GM12864 (cell line): ENCODE results near the gene MGAT4D.
"Not testable (repeated sequence)": the region's sequence is repeated elsewhere in the genome, so short reads cannot be mapped to it uniquely, and the experiment has no call there.

Experiments
- DNase-seq: peaks from one replicate; pipeline ENCODE4 v3.0.0-alpha.2; 2011; ENCODE audit warnings: low read depth
- H3K4me3 ChIP-seq: 2 replicates; pipeline ENCODE4 v1.5.1; 2011; ENCODE audit warnings: mild to moderate bottlenecking, low read depth, low read length, control low read depth
- CTCF ChIP-seq: IDR thresholded peaks from 2 replicates; pipeline ENCODE4 v1.5.1; 2011; ENCODE audit warnings: low read depth, mild to moderate bottlenecking, moderate library complexity, low read length, control low read depth, inconsistent platforms; ENCODE audit errors: missing control alignments

Gene MGAT4D

DNA sequence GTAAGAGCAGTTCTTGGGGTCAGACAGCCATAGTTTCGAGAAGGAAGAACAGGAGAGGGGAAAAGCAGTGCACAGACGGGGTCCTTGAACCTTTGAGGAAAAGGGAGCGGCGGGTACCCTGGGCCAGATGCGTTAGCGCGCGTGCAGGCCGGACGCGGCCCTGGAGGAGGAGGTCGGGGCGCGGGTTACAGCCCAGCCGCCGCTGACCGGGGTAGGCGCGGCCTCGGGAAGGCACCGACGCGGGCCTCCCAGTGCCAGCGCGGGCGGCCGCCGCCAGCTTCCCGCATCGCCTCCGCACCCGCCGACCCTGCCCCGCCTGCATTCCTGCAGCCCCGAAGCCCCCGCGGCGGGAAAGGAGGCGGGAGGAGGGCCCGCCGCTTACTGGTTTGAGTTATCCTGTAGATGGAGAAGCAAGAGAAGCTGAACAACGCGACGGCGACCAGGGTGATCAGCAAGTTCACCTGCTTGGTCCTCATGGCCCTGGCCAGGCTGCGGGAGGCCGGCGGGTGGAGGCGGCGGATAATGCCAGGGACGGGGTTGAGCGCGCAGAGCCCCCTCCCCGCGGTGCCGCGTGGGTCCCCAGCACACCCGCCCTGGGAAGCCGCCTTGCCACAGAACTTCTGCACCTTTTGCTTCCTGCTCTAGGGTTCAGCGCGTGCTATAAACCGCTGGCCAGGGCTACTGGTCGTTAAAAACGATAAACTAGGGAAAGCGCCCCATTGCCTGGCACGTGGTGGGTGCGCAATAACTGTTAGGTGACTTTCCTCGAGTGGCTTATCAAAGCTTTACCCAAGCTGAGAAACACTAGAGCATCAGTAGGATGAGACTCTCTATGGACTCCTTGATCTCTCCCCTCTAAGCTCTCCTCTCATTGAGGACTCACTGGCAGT, at the start of gene MGAT4D:
Gene MGAT4D, minus strand, starts transcription at position 547 of the 890 bp plus-strand sequence. Its CDS starts 71 bp downstream, at position 476.
- no peak for DNase-seq
- no peak within 1 kb of the TSS for H3K4me3 ChIP-seq
- no peak for TF ChIP-seq CTCF

GRCh38 chr4:140533951-140534480, 35.9 kb upstream of the MGAT4D start:
- H3K4me3 ChIP-seq: no peak overlapping the region
- no peak for DNase-seq
- no peak for TF ChIP-seq CTCF

DNA sequence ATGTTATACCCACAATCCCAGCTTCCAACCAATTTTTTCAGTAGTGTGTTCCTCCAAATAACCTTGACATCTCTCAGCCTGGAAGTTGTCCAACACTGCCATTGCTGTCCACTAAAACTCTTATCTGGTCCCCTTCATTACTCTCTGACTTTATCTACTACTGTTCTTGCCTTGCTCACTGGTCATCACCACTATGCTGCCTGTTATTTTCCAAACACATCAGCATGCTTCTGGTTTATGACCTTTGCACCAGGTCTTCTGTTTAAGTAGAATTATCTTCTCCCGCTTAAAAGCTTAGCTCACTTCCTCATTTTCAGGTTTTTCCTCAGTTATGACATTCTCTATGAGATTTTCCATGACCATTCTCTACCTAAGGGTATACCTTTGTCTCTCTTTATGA, 31.3 kb upstream of the MGAT4D start:
- no peak for DNase-seq
- no peak for TF ChIP-seq CTCF

GRCh38 chr4:140523857-140524742, 26.0 kb upstream of the MGAT4D start, which contains the start of gene ELMOD2:
TSS of gene ELMOD2 (plus strand) at chr4:140524168. CDS start at chr4:140525429, 1,261 bp downstream.
- TF ChIP-seq CTCF: peak; percentile 95

More for the DNA sequence above, 31.3 kb upstream of the MGAT4D start:
- no peak overlapping the region for H3K4me3 ChIP-seq

GRCh38 chr4:140523370-140523856, 25.3 kb upstream of the MGAT4D start:
- DNase-seq: no peak
- no peak for TF ChIP-seq CTCF
- peak overlapping the region; percentile 9; the same call in 1 of the 2 replicates for H3K4me3 ChIP-seq

More at GRCh38 chr4:140523857-140524742, 26.0 kb upstream of the MGAT4D start, which contains the start of gene ELMOD2:
- DNase-seq: peak; percentile 90
- peak within 1 kb of the TSS; percentile 99 for H3K4me3 ChIP-seq

DNA sequence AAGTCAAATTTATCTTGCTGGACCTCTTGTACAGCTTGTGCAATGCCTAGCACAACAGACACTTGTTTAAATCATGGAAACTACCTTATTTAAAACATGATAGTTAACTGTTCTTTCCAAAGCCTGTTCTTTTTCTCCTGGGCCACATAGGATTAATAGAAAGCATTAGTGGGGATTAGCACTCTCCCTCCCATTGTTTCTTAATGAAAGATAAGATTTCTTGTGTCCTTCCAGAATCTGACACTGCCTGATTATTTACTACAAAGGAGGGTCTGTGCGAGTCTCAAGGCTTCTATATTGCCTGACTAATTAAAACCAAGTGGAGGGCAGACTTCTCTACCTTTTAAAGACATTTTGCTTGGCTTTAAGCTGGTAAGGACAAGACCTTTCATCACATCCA, 17.3 kb upstream of the MGAT4D start:
- no peak overlapping the region for H3K4me3 ChIP-seq
- TF ChIP-seq CTCF: no peak
- no peak for DNase-seq

- DNase-seq, H3K4me3 ChIP-seq: not testable (repeated sequence)
These were observed 15.7 kb upstream of the MGAT4D start for GRCh38 chr4:140513765-140514164.
